Memory B cell (primary cell): ENCODE results near the gene C22orf15.
"Not testable (repeated sequence)": the region's sequence is repeated elsewhere in the genome, so short reads cannot be mapped to it uniquely, and the experiment has no call there.

ENCODE experiments used
- ATAC-seq: fragments of 150-1000 bp; cut with Tn5 transposase; 2 replicates; pipeline ENCODE4 v1.10.0; 2021; ENCODE audit warnings: low read depth, mild to moderate bottlenecking, moderate library complexity
- DNase-seq, 2 donors: peaks; one replicate each; pipeline ENCODE4 v3.0.0; 2022; ENCODE audit warnings: low spot score in 2 of 2
- H3K27ac Mint-ChIP-seq: one replicate; pipeline ENCODE4 v1.8.0; 2022; ENCODE audit warnings: mild to moderate bottlenecking, moderate library complexity, mixed read lengths
- H3K27me3 Mint-ChIP-seq: one replicate; pipeline ENCODE4 v1.8.0; 2022; ENCODE audit warnings: mixed read lengths
- H3K36me3 Mint-ChIP-seq: one replicate; pipeline ENCODE4 v1.8.0; 2022; ENCODE audit warnings: mild to moderate bottlenecking, mixed read lengths
- H3K4me1 Mint-ChIP-seq: one replicate; pipeline ENCODE4 v1.8.0; 2022; ENCODE audit warnings: mixed read lengths
- H3K4me3 Mint-ChIP-seq: one replicate; pipeline ENCODE4 v1.8.0; 2022; ENCODE audit warnings: mild to moderate bottlenecking, moderate library complexity, mixed read lengths
- H3K9me3 Mint-ChIP-seq: one replicate; pipeline ENCODE4 v1.8.0; 2022; ENCODE audit warnings: mixed read lengths

The C22orf15 gene

GRCh38 chr22:23762842-23763578 lies at the start of gene C22orf15:
C22orf15 (plus strand) TSS chr22:23762990; CDS start chr22:23763307, 317 bp downstream.
- ATAC-seq = no peak
- H3K4me3 Mint-ChIP-seq = peak within 1 kb of the TSS; percentile 61
- no peaks in the 10 kb centered on the region for H3K27me3 Mint-ChIP-seq
- H3K9me3 Mint-ChIP-seq = no peaks in the 10 kb centered on the region
- H3K36me3 Mint-ChIP-seq = peaks cover 6% of the 10 kb centered on the region
- peak within 1 kb of the TSS; percentile 41 for H3K27ac Mint-ChIP-seq
- H3K4me1 Mint-ChIP-seq = peaks cover 39% of the 10 kb centered on the region
- no peak for DNase-seq

- DNase-seq (no peak), ATAC-seq (no peak)
- H3K27me3 Mint-ChIP-seq = no peaks in the 10 kb centered on the region
- no peak overlapping the region for H3K4me3 Mint-ChIP-seq
- peaks cover 22% of the 10 kb centered on the region for H3K36me3 Mint-ChIP-seq
- H3K27ac Mint-ChIP-seq = no peak overlapping the region
- no peaks in the 10 kb centered on the region for H3K9me3 Mint-ChIP-seq
- peaks cover 10% of the 10 kb centered on the region for H3K4me1 Mint-ChIP-seq
Observed at GRCh38 chr22:23713696-23714595, 48.8 kb upstream of the C22orf15 start.

- Mint-ChIP-seq H3K27ac (no peak overlapping the region), H3K9me3 (no peaks in the 10 kb centered on the region), H3K4me1 (peaks cover 9% of the 10 kb centered on the region), H3K27me3 (no peaks in the 10 kb centered on the region), H3K36me3 (peaks cover 16% of the 10 kb centered on the region), H3K4me3 (peak overlapping the region; percentile 73)
- no peak for ATAC-seq
- no peak for DNase-seq
Observed at GRCh38 chr22:23714596-23715578, 47.9 kb upstream of the C22orf15 start.

GRCh38 chr22:23715806-23716375 lies 46.9 kb upstream of the C22orf15 start:
- peak overlapping the region; percentile 89 for H3K4me3 Mint-ChIP-seq
- no peaks in the 10 kb centered on the region for H3K27me3 Mint-ChIP-seq
- DNase-seq = no peak
- peaks cover 4% of the 10 kb centered on the region for H3K4me1 Mint-ChIP-seq
- no peaks in the 10 kb centered on the region for H3K9me3 Mint-ChIP-seq
- H3K36me3 Mint-ChIP-seq = peaks cover 9% of the 10 kb centered on the region
- no peak for ATAC-seq
- H3K27ac Mint-ChIP-seq = no peak overlapping the region

GRCh38 chr22:23716811-23717801 lies 45.7 kb upstream of the C22orf15 start:
- peak; percentile 74 to 83 for DNase-seq
- no peaks in the 10 kb centered on the region for H3K27me3 Mint-ChIP-seq
- H3K4me3 Mint-ChIP-seq = peak overlapping the region; percentile 89
- H3K9me3 Mint-ChIP-seq = no peaks in the 10 kb centered on the region
- peaks cover 5% of the 10 kb centered on the region for H3K36me3 Mint-ChIP-seq
- peak overlapping the region; percentile 91 for H3K27ac Mint-ChIP-seq
- H3K4me1 Mint-ChIP-seq = no peaks in the 10 kb centered on the region
- peak; percentile 94 for ATAC-seq

- ATAC-seq (no peak), DNase-seq (no peak)
- Mint-ChIP-seq H3K4me1 (no peaks in the 10 kb centered on the region), H3K36me3 (peaks cover 5% of the 10 kb centered on the region), H3K27me3 (no peaks in the 10 kb centered on the region), H3K27ac (no peak overlapping the region), H3K9me3 (no peaks in the 10 kb centered on the region), H3K4me3 (peak overlapping the region; percentile 21)
Observed at GRCh38 chr22:23718371-23719165, 44.2 kb upstream of the C22orf15 start.

GRCh38 chr22:23720855-23721254 lies 41.9 kb upstream of the C22orf15 start:
- H3K4me1 Mint-ChIP-seq = no peaks in the 10 kb centered on the region
- no peaks in the 10 kb centered on the region for H3K36me3 Mint-ChIP-seq
- ATAC-seq (no peak), DNase-seq (no peak)
- H3K27me3 Mint-ChIP-seq = no peaks in the 10 kb centered on the region
- no peaks in the 10 kb centered on the region for H3K9me3 Mint-ChIP-seq
- no peak overlapping the region for H3K27ac Mint-ChIP-seq
- H3K4me3 Mint-ChIP-seq = no peak overlapping the region

- no peak for ATAC-seq
- Mint-ChIP-seq H3K27ac (no peak overlapping the region), H3K36me3 (no peaks in the 10 kb centered on the region), H3K4me3 (no peak overlapping the region), H3K9me3 (no peaks in the 10 kb centered on the region), H3K27me3 (peaks cover 5% of the 10 kb centered on the region), H3K4me1 (peaks cover 2% of the 10 kb centered on the region)
- DNase-seq = no peak
Observed at GRCh38 chr22:23722160-23722559, 40.6 kb upstream of the C22orf15 start.

- peaks cover 5% of the 10 kb centered on the region for H3K27me3 Mint-ChIP-seq
- H3K36me3 Mint-ChIP-seq = no peaks in the 10 kb centered on the region
- ATAC-seq = peak; percentile 32
- DNase-seq = no peak
- H3K4me3 Mint-ChIP-seq = no peak overlapping the region
- H3K27ac Mint-ChIP-seq = no peak overlapping the region
- H3K9me3 Mint-ChIP-seq = no peaks in the 10 kb centered on the region
- H3K4me1 Mint-ChIP-seq = peaks cover 2% of the 10 kb centered on the region
Observed at GRCh38 chr22:23722724-23723123, 40.1 kb upstream of the C22orf15 start.

- not testable (repeated sequence) for H3K9me3 Mint-ChIP-seq, H3K4me3 Mint-ChIP-seq, H3K27me3 Mint-ChIP-seq, H3K4me1 Mint-ChIP-seq, DNase-seq, H3K27ac Mint-ChIP-seq, ATAC-seq, H3K36me3 Mint-ChIP-seq
Observed at GRCh38 chr22:23728108-23728507, 34.7 kb upstream of the C22orf15 start.

GRCh38 chr22:23737696-23738095 lies 25.1 kb upstream of the C22orf15 start:
- Mint-ChIP-seq H3K4me1 (peaks cover 3% of the 10 kb centered on the region), H3K36me3 (no peaks in the 10 kb centered on the region), H3K27me3 (no peaks in the 10 kb centered on the region), H3K27ac (no peak overlapping the region), H3K9me3 (no peaks in the 10 kb centered on the region), H3K4me3 (no peak overlapping the region)
- ATAC-seq (no peak), DNase-seq (no peak)
